NCI-H1930 (cell line): ENCODE results near the gene ZNF598.
"Not testable (repeated sequence)": the region's sequence is repeated elsewhere in the genome, so short reads cannot be mapped to it uniquely, and the experiment has no call there.

Source experiments
- DNase-seq, 2 experiments: peaks; one replicate each; lab custom pipeline; 2025; lab: John Stamatoyannopoulos, UW

The ZNF598 gene

DNA sequence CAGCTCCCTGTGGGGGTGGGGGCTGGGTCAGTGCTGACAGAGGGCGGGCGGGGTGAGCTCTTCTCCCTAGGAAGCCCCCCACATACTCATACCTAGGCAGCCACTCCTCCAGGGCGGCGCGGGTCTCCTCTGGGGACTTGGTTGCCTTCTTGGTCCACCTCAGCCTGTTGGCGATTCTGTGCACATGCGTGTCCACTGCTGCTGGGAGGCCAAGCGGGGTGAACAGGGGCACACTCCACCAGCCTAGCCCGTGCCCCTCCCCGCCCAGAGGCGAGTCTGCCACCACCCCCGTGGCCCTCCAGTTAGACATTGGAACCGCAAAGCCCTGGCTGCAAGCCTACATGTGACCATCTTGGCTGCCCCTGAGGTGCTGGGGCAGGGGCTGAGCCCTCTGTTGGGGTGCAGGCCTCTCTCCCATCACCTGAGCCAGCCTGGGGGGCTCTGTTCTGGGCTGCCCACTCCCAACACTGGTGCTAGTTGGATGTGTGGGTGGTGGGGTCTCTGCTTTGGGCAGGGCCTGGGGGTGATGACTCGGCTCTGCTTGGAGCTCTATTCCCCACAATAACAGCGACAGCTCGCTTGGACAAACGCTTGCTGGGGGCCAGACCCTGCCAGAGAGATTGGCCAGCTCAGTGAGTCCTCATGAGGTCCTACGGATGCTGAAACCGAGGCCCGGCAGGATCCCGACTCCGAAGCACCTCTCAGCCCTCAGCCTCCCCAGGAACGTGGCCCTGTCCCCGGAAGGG lies 30.6 kb upstream of the ZNF598 start:
- DNase-seq, result no peak

DNA sequence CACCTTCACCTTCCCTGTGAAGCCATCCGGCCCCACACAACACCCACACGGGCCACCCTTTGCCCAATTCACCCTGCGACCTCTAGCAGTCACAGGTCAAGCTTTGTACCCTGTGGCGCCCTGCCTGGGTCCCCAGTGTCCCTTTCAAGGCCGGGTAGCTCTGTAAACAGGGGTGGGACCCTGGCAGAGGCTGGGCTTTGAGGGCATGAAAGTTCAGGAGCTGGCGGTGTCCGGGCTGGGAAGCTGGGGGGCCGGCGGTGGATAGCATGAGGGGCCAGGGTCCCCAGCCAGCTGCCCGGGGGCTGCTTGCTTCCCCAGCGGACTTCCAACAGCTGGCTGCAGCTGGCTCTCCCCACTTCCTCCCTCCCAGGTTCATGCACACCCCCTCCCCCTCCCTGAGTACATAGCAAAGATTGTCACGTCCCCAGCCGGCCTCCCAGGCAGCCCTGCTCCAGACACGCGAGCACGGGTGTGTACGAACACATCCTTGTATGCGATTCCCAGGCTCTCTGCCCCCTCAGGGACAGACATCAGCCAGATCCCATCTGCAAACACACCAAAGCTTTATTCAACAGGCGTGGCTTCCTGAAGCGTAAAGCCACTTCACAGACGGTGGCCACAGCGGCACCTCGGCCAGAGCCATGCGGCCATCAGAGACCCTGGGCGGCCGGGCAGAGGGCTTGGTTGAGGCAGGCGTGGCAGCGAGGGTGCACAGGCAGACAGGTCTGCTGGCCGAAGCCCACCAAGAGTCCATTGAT lies 29.8 kb upstream of the ZNF598 start:
- DNase-seq, result peak in 1 of 2 experiments; percentile 26

- DNase-seq, result no peak
Observed at GRCh38 chr16:2038382-2039231, 29.0 kb upstream of the ZNF598 start.

- no peak for DNase-seq
Observed at GRCh38 chr16:2037647-2038381, 28.2 kb upstream of the ZNF598 start.

- DNase-seq, result no peak
Observed at GRCh38 chr16:2037115-2037514, 27.5 kb upstream of the ZNF598 start.

DNA sequence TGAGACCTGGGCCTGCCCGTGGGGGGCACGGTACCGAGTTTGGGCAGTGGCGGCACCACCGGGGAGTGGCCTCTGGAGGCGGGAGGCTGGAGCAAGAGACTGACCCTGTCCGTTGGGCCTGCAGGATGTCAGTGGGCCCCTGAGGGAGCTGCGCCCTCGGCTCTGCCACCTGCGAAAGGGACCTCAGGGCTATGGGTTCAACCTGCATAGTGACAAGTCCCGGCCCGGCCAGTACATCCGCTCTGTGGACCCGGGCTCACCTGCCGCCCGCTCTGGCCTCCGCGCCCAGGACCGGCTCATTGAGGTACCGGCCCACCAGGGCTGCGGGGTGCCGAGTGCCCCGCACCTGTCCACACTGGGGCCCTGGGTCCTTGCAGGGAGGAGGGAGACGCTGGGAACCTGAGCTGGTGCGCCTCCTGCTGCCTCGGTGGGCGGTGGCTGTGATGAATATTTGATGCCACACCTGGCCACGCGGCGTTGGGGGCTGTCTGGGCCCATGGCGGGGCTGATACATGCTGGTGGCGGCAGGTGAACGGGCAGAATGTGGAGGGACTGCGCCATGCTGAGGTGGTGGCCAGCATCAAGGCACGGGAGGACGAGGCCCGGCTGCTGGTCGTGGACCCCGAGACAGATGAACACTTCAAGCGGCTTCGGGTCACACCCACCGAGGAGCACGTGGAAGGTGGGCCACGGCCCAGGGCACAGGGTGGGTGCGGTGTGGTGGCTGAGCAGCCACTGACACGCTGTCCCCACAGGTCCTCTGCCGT lies 26.8 kb upstream of the ZNF598 start:
- DNase-seq, result no peak

- DNase-seq, result no peak
Observed at GRCh38 chr16:2035431-2036199, 26.0 kb upstream of the ZNF598 start.

- no peak for DNase-seq
Observed at GRCh38 chr16:2034696-2035430, 25.2 kb upstream of the ZNF598 start.

DNA sequence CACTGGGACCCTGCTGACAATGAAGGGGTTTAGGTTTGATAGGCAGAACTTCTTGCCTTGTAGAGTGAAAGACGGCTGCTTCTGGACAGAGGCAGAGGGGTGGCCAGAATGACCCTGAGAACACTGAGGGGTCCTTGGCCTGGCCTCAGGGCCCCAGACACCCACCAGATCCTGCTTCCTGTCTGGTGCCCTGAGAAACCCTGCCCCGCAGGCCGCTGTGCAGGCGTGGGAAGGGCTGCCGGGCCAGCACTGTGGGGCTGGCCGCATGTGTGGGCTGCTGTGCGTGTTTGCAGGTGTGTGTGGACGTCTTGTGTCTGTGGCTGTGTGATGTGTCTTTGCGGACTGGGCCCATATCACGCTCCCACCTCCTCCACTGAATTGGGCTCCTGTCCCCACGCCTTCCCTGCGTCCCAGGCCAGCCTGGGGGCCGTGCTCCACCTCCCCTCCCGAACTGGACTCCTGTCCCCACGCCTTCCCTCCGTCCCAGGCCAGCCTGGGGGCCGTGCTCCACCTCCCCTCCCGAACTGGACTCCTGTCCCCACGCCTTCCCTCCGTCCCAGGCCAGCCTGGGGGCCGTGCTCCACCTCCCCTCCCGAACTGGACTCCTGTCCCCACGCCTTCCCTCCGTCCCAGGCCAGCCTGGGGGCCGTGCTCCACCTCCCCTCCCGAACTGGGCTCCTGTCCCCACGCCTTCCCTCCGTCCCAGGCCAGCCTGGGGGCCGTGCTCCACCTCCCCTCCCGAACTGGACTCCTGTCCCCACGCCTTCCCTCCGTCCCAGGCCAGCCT lies 24.5 kb upstream of the ZNF598 start:
- not testable (repeated sequence) for DNase-seq

DNA sequence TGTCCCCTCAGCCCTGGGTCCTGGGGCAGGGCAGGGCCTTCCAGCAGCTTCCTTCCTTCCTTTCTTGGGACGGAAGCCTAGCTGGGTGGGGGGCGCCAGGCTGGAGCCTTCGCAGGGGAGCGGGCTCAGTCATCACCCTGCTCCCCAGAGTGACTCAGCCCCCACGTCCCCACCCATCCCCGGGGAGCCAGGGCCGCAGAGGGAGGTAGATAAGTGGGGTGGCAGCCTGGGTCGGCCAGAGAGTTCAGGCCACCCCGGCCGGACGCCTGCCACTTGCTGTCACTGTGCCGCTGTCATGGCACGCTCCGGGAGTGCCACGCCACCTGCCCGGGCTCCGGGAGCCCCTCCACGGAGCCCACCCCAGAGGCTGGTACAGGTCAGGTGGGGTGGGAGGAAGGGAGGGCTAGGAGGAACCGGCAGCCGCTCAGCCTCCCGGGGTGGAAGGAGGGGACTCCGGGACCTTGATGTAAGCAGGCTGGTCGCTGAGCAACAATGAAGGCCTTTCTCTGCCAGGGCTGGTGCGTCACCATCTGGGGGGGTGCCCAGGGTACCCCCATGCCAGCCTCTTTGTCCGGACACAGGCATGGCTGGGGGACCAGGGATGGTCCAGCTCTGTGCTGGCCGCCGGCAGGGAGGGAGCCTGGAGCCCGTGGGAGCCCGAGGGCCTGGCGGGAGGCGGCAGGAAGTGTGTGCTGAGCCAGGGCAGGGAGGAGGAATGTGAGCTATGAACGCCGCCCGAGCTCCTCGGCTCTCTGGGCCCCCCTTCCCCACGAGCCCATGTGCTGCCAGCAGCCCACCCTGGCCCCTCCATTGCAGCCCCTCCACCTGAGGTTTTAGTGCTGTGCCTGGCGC lies 23.7 kb upstream of the ZNF598 start:
- no peak for DNase-seq

GRCh38 chr16:2032285-2033056 lies 22.9 kb upstream of the ZNF598 start:
- DNase-seq, result no peak

- DNase-seq, result no peak
Observed at GRCh38 chr16:2031081-2031577, 21.5 kb upstream of the ZNF598 start.

DNA sequence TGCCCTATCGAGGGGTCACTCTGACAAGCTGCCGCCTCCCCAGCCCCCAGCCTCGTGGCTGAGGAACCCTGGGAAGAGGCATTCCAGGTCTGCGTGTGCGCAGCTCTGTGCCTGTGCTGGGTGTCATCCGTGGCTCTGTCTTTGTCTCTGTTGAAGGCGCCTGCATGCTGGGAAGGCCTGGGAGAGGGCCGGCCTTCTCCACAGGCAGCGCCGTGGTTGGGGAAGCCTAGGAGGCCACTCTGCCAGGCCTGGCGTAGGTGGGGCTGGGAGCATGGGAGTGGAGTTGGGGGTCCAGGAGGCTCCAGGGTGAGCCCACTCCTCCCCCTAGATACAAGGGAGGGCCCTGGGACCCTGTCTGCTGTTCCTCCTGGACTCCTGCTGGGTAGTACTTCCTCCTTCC lies 20.4 kb upstream of the ZNF598 start:
- DNase-seq, result no peak

DNA sequence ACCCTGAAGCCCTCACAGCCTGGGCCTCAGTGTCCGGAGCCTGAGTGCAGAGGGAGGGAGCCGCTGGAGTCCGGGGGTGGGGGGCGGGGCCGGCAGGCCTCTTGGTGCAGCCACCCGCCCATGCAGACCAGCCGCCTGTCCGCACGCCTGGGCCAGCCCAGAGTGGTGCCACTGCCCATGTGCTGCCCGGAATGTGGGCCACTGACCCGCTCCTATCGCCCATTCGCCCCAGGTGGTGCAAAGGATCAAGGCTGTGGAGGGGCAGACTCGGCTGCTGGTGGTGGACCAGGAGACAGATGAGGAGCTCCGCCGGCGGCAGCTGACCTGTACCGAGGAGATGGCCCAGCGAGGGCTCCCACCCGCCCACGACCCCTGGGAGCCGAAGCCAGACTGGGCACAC lies 19.7 kb upstream of the ZNF598 start:
- DNase-seq, result no peak

DNA sequence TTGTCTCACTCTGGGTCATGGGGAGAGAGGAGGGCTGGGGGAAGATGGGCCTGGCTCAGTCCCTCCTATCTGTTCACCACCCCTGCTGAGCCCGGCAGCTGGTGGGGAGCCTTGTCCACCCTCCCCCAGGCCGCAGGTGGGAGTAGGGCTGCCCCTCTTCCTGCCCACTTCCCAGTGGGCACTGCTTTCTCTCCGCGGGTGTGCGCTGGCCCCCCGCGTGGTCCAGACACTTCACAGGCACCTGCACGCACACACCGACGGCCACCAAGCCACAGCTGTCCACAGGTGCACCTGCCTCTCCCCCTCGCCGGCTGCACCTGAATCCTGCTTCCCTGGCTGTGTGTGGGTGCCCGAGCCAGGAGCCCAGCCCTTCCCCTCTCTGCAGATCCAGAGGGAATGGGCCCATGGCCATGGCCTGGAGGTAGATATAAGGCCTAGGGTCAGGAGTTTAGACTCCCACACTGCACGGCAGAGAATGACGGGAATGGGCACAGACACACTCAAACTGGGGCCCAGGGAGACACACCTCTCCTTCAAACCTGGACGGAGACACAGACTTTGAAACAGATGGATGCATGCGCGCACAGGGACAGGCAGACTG lies 19.1 kb upstream of the ZNF598 start:
- DNase-seq, result no peak

DNA sequence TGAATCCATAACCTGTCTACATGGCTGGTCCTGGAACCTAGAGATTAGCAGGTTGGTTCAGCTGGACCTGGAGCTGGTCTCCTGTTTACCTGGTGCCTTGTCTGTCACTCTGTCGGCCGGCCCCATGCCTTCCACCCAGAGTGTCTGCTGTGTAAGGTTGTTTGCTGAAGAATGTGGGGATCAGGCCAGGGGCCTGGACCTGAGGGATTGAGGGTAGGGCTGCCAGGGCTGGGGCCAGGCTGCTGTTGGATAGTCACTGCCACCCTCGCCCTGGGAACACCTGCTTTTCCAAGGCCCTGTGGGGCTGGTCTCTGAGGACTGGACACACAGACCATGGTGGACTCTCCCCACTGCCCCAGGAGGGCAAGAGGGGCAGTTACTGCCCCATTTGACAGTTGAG lies 18.5 kb upstream of the ZNF598 start:
- no peak for DNase-seq
